ENCODE results near the gene SLC35E4.
"Not testable (repeated sequence)": the region's sequence is repeated elsewhere in the genome, so short reads cannot be mapped to it uniquely, and the experiment has no call there.

Gene SLC35E4

DNA sequence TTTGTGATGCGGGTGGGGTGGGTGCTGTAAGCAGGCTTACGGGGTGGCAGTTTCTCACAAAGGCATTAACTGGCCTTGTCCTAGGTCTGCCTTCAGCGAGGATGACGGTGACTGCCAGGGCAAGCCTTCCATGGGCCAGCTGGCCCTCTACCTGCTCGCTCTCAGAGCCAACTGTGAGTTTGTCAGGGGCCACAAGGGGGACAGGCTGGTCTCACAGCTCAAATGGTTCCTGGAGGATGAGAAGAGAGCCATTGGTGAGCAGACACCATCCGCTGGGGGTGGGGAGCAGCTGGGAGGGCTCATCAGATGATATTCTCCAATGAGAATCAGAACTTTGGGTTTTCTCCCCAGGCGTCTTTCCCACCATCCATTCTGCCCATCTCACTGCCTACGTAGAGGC, 22.8 kb upstream of the SLC35E4 start:
- no peak for DNase-seq

DNA sequence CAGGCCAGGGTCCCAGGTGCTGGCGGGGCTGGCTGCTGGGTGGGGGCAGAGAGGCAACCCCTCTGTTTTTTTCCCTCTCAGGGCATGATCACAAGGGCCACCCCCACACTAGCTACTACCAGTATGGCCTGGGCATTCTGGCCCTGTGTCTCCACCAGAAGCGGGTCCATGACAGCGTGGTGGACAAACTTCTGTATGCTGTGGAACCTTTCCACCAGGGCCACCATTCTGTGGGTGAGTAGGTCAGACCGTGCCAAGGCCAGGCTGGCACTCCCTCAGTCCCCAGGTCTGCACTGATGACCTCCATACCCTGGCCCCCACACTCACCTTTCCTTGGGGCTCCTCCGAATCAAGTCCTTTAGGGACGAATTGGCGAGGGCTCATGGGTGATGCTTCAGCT, 21.3 kb upstream of the SLC35E4 start:
- no peak for DNase-seq

DNA sequence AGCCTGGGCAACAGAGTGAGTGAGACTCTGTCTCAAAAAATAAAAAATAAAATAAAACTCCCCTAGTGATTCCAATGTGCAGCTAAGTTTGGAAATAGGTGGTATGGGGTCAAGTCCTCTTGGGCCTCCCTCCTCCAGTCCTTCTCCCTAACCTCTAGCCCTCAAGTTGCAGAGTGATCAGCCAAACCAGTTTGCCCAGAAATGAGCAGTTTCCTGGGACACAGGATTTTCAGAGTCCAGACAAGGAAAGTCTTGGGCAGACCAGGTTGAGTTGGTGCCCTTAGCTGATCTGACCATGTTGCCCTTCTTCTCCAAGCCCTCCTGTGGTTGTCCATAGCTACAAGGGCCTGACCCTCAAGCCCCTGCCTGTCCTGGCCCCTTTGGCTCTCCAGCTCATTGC, 20.7 kb upstream of the SLC35E4 start:
- DNase-seq, result no peak

DNA sequence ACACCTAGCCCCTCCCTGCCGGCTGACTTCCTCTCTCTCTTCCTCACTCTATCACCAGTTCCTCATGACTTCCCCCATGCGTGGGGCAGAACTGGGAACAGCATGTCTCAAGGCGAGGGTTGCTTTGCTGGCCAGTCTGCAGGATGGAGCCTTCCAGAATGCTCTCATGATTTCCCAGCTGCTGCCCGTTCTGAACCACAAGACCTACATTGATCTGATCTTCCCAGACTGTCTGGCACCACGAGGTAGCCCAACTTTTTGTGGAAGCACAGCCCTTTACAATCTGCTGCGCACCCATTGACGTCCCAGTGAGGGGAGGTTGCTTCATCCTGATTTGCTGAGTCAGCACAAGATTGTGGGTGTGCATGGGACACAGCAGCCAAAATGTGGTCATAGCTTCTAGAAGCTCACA, 20.0 kb upstream of the SLC35E4 start:
- DNase-seq, result no peak

DNA sequence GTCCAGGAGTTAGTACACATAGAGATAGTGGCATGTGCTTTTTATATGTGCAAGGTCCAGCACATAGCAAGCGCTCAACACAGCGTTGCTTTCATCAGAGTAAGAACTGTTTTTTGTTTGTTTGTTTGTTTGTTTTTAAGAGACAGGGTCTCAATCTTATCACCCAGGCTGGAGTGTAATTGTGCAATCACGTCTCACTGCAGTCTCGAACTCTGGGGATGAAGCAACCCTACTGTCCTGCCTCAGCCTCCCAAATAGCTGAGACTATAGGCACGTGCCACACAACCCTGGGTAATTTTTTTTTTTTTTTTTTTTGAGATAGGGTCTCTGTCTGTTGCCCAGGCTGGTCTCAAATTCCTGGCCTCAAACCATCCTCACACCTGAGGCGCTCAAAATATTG, 17.8 kb upstream of the SLC35E4 start:
- DNase-seq, result no peak

DNA sequence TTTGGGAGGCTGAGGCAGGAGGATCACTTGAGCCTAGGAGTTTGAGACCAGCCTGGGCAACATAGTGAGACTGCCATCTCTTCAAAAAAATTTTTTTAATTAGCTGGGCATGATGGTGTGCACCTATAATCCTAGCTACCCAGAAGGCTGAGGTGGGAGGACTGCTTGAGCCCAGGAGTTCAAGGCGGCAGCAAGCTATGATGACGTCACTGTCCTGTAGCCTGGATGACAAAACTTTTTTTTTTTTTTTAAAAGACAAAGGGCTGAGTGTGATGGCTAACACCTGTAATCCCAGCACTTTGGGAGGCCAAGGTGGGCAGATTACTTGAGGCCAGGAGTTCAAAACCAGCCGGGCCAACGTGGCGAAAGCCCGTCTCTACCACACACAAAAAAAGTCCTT, 15.7 kb upstream of the SLC35E4 start:
- DNase-seq, result not testable (repeated sequence)

DNA sequence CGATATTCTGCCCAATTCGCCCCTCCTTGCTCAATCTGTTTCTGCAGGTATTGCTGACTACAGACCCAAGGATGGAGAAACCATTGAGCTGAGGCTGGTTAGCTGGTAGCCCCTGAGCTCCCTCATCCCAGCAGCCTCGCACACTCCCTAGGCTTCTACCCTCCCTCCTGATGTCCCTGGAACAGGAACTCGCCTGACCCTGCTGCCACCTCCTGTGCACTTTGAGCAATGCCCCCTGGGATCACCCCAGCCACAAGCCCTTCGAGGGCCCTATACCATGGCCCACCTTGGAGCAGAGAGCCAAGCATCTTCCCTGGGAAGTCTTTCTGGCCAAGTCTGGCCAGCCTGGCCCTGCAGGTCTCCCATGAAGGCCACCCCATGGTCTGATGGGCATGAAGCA, 9.2 kb upstream of the SLC35E4 start:
- DNase-seq, result no peak

DNA sequence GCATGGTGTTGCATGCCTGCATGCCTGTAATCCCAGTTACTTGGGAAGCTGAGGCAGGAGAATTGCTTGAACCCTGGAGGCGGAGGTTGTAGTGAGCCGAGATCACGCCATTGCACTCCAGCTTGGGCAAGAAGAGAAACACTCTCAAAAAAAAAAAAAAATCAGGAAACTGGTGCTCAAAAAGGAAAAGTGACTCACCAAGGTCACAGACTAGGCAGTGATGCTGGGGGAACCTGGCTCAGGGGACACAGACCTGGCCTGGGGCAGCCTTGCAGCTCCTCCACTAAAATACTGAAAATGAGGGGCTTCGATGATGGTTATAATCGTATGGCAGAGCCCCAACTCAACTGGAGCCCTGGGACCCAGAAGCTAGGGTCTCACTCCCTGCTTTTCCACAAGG, 8.1 kb upstream of the SLC35E4 start:
- no peak for DNase-seq

DNA sequence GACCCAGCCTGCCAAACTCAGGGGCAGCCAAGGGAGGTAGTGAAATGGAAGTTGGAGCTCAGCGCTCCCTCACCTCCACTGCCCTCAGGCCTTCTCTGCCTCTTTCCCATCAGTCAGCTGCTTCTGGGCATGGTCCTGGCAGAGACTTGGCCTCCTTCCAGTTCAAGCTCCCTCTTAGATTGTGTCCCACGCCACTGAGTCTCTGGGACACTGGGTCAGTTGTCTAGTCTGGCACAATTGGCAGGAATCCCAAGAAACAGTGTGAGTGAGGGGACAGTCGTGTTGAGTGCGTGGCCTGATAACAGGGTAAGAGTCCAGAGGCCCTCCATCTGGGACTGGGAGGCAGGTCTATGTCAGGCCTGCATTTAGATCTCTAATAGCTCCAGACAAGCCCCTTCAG, 7.1 kb upstream of the SLC35E4 start:
- DNase-seq, result no peak

DNA sequence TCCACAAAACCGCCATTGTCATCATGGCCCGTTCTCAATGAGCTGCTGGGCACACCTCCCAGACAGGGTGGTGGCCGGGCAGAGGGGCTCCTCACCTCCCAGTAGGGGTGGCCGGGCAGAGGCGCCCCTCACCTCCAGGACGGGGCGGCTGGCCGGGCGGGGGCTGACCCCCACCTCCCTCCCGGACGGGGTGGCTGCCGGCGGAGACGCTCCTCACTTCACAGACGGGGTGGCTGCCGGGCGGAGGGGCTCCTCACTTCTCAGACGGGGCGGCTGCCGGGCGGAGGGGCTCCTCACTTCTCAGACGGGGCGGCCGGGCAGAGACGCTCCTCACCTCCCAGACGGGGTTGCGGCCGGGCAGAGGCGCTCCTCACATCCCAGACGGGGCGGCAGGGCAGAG, 4.1 kb upstream of the SLC35E4 start:
- DNase-seq, result not testable (repeated sequence)

DNA sequence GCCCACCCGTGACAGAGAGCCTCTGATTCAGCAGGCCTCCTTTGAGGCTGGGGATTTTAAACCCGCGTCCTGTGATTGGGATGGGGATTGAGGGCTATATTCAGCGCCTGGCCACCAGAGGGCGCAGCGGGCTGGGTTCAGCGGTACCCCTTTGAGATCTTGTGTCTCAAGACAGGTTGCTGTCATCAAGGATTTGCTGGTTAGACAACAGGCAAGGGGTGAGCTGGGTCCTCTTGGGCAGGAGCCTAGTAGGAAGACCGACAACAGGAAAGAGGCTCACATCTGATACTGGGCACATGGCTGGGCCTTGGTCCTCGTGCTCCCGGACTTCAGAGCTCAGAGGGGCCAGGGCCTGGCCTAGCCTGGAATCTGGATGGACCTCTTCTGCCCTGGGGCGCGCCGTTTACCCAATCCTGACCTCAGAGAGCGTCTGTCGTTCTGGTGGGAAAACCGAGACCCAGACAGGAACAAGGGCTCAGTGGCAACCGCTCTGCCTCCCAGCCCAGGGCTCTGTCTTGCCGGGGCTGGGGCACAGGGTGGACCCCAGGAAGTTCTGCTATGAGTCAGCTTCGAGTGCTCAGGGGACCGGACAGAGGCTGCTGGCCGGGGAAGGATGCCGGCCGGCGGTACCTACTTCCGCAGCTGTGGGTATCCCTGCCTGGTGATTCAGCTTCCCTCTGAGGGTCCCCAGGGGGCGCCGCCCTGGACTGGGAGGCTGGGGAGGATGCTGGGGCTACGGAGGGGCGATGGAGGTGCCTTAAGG, 929 bp upstream of the SLC35E4 start:
- peak; percentile 74 to 81 for DNase-seq

DNA sequence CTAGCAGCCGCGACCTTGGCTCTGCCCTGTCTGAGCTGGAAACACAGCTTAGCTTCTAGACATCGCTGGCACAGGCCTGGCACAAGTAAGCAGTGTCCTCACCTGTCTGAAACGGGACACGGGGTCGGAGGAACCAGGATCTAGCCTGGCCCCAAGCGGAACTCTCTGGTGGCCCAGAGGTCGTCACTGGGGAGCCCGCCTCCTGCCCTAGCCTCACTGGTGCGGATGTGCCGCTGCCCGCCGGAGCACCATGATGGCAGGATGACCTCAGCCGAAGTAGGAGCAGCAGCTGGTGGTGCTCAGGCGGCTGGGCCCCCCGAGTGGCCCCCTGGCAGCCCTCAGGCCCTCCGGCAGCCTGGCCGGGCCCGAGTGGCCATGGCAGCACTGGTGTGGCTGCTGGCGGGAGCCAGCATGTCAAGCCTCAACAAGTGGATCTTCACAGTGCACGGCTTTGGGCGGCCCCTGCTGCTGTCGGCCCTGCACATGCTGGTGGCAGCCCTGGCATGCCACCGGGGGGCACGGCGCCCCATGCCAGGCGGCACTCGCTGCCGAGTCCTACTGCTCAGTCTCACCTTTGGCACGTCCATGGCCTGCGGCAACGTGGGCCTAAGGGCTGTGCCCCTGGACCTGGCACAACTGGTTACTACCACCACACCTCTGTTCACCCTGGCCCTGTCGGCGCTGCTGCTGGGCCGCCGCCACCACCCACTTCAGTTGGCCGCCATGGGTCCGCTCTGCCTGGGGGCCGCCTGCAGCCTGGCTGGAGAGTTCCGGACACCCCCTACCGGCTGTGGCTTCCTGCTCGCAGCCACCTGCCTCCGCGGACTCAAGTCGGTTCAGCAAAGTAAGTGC, 871 bp downstream of the SLC35E4 start:
- no peak for DNase-seq

DNA sequence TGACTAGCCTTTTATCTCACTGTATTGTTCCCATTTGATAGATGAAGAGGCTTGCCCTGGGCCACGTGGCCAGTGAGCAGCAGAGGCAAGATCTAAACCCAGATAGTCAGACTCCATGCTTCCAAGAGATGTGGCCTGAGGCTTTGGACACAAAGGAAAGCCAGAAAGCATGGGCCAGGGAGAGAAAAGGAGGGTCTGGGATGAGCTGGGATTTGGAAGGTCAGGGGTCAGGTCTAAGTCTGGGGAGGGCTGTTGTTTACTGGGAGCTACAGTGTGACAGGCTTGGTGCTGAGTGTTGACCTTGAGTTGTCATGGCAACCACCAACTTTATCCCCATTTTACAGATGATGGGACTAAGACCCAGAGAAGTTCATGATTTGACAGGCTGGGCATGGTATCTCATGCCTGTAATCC, 2.1 kb downstream of the SLC35E4 start:
- no peak for DNase-seq

DNA sequence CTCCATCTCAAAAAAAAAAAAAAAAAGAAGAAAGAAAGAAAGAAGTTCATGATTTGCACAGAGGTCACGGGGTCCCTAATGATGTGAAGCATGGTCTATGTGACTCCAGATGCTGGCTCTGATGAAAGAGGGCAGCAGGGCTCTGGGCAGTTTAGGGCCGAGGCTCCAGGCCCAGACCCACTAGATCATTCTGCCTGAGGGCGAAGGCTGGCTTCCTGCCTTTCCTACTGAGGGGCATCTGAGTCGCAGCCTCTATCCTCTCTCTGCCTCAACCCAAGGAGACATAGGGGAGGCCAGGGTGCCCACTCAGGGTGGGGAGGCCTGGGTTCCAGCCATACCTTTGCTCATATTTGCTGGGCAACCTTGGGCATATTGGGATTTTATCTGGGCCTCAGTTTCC, 4.8 kb downstream of the SLC35E4 start:
- no peak for DNase-seq

DNA sequence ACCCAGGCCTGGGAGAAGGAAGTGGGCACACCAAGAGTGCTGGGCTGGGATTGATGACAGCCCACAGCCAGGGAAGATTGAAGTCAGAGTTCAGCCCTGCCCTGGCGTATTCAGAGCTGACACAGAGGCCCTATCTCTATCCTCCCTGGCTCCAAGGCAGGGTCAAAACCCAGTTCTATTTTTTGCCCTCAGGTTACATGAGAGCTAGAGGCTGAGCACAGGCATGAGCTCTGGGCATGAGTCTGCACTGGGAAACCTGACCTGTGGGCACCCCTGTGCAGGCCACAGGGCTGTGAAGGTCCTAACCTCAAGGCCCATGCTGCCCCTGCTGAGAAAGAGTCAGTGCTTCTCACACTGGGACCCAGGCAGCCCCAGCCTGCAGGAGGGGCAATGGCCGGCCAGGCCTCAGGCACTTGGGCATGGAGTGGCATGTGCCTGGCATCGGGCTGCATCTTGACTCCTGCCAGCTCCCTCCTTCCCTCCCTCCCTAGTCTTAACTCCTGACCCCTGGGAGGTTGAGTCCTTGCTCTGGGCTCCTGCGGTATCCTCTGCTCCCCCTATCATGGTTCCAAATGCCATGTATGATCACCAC, 5.4 kb downstream of the SLC35E4 start:
- no peak for DNase-seq

DNA sequence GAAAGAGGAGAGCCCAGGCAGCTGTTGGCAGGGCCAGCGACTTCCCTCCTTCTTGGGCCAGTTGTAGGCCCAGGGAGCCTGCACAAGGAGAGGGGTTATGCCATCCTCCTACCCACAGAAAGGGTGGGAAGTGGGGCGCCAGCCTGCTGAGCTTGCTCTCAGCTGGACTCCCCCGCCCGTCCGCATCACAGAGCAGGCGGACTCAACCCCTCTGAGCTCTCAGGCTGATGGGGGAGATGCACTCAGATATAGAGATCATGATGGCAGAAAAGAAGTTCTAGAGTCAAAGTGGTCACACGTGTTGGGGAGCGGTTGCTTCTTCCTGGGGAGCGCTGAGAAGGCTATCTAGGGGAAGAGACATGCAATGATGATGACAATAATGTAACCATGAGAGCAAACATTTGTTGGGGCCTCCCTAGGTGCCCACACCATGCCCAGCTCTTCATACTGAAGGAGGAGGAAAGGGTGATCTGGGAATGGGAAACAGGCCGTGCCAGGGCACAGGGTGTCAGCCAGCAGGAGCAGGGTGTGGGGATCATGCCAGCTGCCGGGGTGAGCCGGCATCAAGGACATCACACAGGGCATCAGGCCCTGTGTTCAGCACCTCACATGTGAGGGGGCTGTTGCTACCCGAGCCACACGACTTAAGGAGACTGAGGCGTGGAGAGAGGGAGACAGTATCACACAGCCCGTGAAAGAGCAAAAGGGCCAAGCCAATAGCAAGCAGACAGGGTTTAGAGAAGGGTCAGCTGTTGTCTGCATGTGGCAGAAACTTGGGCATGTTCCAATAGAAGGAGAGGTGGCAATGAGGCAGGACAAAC, 7.7 kb downstream of the SLC35E4 start:
- DNase-seq, result no peak

DNA sequence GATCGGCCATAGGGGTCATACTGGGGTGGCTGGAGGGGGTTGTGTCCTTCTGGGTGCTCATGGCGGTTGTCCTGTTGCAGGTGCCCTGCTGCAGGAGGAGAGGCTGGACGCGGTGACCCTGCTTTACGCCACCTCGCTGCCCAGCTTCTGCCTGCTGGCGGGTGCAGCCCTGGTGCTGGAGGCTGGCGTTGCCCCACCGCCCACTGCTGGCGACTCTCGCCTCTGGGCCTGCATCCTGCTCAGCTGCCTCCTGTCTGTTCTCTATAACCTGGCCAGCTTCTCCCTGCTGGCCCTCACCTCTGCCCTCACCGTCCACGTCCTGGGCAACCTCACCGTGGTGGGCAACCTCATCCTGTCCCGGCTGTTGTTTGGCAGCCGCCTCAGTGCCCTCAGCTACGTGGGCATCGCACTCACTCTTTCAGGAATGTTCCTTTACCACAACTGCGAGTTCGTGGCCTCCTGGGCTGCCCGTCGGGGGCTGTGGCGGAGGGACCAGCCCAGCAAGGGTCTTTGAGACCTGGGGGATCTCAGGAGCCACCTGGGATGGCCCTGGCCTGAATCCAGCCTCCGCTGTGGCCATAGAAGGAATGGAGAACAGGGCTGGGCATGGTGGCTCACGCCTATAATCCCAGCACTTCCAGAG, 11.1 kb downstream of the SLC35E4 start:
- no peak for DNase-seq

DNA sequence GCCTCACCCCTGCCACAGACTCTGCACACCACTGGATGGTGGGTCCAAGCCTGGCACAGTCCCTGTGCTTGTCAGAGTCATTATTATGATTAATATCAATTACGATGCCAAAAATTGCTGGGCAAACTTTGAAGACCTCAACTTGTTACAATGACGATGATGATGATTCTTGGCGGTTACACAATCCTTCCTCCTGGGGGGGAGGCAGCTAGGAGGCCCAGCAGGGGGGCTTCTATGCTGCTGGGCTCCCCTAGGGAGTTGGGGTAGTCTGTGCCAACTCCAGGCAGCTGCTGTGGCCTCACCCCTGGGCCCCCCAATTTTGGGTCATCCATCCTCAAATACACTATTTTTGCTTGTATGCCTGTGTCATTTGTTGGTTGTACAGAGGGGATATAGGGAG, 12.0 kb downstream of the SLC35E4 start:
- no peak for DNase-seq

DNA sequence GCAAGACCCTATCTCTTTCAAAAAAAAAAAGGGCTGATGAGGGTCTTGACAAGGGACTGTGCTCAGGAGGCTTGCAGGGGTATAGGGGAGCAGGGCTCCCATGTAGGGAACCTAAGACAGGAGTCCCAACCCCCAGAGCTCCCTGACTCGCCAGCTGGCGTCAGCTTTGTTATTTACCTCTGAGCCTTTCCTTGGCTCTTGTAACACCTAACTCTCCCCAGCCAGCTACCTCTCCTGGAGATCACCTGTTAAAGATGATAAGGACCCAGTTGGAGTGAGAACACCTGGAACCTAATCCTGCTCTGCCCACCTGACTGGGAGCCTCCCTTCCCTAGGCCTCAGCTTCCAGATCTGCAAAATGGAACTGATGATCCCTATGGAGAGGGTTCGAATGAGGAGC, 13.2 kb downstream of the SLC35E4 start:
- DNase-seq, result no peak

DNA sequence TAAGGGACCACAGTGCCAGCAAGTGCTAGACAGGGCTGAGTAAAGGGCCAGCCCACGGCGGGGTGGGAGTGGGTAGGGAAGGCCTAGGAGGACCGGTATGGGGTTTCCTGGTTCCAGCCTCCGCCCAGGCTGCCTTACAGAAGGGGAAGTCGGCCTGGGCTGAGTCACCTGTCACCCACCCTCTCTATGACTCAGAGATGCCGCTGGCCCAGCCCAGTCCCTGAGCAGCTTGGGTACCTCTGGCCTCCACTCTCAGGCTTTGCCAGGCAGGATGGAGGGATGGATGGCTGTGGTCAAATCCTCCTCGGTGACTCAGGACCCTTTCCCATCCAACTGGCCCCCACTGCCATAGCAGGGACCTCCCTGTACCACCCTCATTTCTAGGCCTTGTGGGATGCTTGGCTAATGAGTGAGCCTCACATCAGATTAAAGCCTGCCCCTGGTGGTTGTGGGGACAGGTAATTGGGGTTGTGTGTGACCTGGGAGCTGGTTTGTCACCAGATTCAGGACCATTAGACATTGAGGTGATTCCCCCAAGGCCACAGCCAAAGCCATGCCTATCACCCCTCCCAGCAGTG, 13.9 kb downstream of the SLC35E4 start:
- DNase-seq, result no peak

DNA sequence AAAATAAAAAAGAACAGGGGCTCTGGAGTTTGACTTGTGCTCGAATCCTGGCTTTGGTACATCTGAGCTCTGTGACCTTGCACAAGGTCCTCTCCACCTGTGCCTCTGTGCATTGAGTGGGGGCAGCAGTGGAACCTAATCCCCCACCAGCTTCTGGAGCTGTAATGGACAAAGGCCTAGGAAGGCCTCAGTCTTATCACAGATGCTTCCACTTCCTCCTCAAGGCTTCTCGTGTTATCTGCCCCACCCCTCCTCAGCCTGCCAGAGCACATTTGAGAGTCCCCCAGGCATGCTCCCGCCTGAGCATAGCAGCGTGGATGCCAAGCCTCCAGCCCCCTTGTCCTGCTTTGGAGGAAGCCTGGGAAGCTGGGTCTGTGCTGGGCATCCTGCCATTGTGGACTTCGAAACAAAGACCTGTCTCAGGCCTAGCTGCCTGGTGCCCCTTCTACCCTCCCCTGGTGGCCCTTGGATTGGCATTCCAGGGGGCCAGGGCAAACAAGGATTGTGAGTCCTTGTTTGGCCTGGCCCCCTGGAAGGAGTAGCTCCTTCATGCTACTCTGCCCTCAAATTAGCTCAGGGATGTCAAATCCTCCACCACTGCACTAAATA, 15.0 kb downstream of the SLC35E4 start:
- no peak for DNase-seq

DNA sequence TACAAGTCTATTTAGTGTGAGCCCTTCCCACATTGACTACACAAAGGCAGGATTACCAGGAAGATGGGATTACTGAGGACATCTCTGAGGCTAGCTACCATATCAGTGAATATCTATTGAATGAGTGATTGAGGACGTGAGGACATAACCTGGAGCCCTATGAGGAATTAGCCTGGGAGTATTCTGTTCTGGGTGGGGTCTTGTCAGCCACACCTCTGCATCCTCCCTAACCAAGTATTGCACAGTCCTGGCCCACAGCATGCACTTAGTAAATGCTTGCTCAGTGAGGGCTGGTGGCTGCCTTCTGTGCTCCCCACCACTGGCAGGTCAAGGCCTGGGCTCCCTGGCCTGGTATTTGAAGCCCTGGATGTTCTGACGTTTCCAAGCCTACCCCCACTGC, 17.3 kb downstream of the SLC35E4 start:
- no peak for DNase-seq
